Dendritic cell treated with granulocyte-macrophage colony-stimulating factor and Interleukin-4, amounts not matched to agents 40 ng/mL and 50 ng/mL, for 4 days (primary cell): ENCODE data around the gene ARHGAP24.

ENCODE experiments used
- H3K27ac Mint-ChIP-seq: one replicate; pipeline ENCODE4 v1.8.0; 2022; ENCODE audit warnings: mild to moderate bottlenecking, mixed read lengths
- H3K27me3 Mint-ChIP-seq: one replicate; pipeline ENCODE4 v1.8.0; 2022; ENCODE audit warnings: mild to moderate bottlenecking, mixed read lengths
- H3K36me3 Mint-ChIP-seq: one replicate; pipeline ENCODE4 v1.8.0; 2022; ENCODE audit warnings: low read depth, mixed read lengths
- H3K4me1 Mint-ChIP-seq: one replicate; pipeline ENCODE4 v1.8.0; 2022; ENCODE audit warnings: low read depth, mixed read lengths
- H3K4me3 Mint-ChIP-seq: one replicate; pipeline ENCODE4 v1.8.0; 2022; ENCODE audit warnings: mild to moderate bottlenecking, moderate library complexity, mixed read lengths
- H3K9me3 Mint-ChIP-seq: one replicate; pipeline ENCODE4 v1.8.0; 2022; ENCODE audit warnings: mixed read lengths
- intact Hi-C: fragments of 100-400 bp; cut with micrococcal nuclease; formaldehyde crosslinking; loops from one replicate; pipeline ENCODE4 v1.15.0; 2022

The ARHGAP24 gene

DNA sequence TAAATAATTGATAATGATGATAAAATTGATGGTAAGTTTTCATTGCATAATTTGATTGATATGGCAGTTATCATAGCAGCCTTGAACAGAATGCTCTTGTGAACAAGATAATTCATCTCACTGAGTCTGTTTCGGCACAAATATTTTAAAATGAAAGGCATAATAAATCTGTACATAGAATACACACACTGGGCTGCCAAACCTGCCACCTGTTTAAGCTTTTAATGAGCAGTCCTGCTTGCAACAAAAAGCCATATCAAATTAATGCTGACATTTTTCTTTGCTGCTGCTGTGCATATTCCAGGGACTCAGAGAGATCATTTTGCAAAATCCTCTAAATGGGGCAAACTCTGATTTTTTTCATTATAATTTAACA is 201.1 kb downstream of the ARHGAP24 start:
- no peaks in the 10 kb centered on the region for H3K27me3 Mint-ChIP-seq
- peaks cover 32% of the 10 kb centered on the region for H3K4me1 Mint-ChIP-seq
- H3K4me3 Mint-ChIP-seq: no peak overlapping the region
- H3K9me3 Mint-ChIP-seq: no peaks in the 10 kb centered on the region
- no peak overlapping the region for H3K27ac Mint-ChIP-seq
- no peaks in the 10 kb centered on the region for H3K36me3 Mint-ChIP-seq
- intact Hi-C loops: no loop called here

DNA sequence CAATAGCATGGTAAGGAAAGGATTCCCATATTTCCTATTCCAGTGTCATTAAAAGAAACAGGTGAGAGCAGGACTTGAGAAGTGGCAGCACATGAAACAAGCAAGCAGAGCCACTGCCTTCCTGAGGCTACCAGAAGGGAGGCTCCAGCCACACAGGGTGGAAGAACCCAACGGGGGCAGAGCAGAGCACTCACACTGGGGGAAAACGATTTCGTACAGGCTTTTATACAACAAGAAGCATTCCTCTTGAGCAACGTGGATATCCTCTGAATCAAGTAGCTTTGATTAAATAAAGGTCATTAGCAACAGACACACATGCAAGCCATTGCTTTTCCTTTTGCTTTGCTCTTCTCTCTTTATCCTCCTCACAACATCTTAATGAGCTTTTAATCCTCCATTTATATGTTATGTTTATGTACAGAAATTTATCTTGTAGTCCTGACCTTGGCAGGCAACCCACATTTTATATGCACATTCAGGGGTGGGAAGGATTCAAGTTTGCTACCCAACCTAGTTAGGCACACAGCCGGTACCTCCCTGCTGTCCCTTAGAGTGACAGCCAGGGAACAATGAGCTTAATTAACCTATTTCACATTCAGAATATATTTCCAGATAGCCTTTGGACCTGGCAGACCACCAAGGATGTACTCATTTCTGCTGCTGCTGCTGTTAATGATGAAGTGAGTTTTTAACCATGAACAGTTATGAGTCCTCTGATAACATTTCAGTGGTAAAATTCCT is 202.1 kb downstream of the ARHGAP24 start:
- Mint-ChIP-seq H3K9me3 (no peaks in the 10 kb centered on the region), H3K4me1 (peaks cover 36% of the 10 kb centered on the region), H3K27ac (no peak overlapping the region), H3K4me3 (no peak overlapping the region), H3K36me3 (no peaks in the 10 kb centered on the region), H3K27me3 (no peaks in the 10 kb centered on the region)
- intact Hi-C loops: no loop called here

DNA sequence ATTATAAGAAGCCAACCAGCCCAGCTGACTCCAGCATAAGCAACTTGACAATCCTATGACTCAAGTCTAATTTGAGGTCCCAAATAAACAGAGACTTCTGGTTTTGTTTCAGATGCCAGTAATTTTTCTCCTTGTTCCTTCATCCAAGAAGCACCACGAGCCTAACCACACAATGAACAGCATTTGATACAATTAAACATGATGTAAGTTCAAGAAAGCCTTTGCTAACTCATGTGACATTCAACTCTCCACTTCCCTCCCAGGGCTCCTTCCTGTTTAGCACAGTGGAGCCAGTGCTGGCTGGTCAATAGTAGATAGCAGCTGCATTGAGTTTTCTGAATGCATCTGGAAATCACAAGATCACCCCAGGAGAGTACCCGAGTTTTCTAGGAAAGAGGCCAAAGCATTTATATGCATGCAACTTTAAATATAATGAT is 206.3 kb downstream of the ARHGAP24 start:
- H3K36me3 Mint-ChIP-seq: no peaks in the 10 kb centered on the region
- H3K27me3 Mint-ChIP-seq: no peaks in the 10 kb centered on the region
- H3K4me1 Mint-ChIP-seq: peaks cover 26% of the 10 kb centered on the region
- no peak overlapping the region for H3K4me3 Mint-ChIP-seq
- H3K27ac Mint-ChIP-seq: peak overlapping the region; percentile 70
- H3K9me3 Mint-ChIP-seq: no peaks in the 10 kb centered on the region
- intact Hi-C loops: loop anchor here (5.0 kb wide), 1 partner anchor 66 kb away; no protein-coding TSS in a partner anchor

DNA sequence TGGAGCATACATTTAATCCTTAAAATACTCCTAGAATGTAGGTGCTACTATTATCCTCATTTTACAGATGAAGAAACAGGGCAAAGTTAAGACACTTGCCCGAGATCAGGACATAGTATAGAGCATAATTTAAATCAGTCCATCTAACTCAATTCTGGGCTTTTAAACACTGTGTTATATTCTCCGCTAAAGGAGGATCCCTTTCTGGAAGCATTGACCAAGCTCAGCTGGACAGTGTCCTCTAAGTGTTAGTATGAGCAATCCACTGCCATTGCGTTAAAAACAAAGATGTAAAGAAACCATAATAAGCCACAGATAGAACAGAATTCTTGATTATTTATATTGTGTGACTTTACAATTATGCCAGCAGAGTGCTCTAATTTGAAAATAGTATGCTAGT is 207.0 kb downstream of the ARHGAP24 start:
- Mint-ChIP-seq H3K9me3 (no peaks in the 10 kb centered on the region), H3K36me3 (no peaks in the 10 kb centered on the region), H3K27me3 (no peaks in the 10 kb centered on the region), H3K27ac (peak overlapping the region; percentile 70), H3K4me1 (peaks cover 26% of the 10 kb centered on the region), H3K4me3 (no peak overlapping the region)
- intact Hi-C loops: loop anchor here (2.0 to 5.0 kb wide), 2 partner anchors 19 to 65 kb away; no protein-coding TSS in a partner anchor

DNA sequence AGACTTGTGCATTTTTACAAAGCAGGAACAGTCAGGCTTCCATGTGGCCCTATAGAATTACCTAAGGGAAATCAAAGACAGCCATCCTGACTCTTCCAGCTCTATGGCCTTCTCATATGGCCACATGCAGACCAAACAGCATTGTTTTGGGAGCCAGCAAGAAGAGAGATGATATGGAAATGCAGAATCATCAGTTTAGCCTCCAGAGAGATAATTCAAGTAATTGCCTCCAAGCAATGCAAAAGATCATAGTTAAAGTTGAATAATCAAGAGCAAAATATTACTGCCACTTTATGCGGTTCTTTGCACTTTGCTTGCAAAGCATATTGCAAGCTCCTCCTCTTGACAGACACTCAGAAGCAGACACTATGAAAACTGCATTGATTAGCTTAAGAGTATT is 207.4 kb downstream of the ARHGAP24 start:
- intact Hi-C loops: loop anchor here (2.0 to 5.0 kb wide), 2 partner anchors 18 to 65 kb away; no protein-coding TSS in a partner anchor
- H3K4me3 Mint-ChIP-seq: no peak overlapping the region
- H3K27me3 Mint-ChIP-seq: no peaks in the 10 kb centered on the region
- H3K9me3 Mint-ChIP-seq: no peaks in the 10 kb centered on the region
- H3K27ac Mint-ChIP-seq: peak overlapping the region; percentile 70
- no peaks in the 10 kb centered on the region for H3K36me3 Mint-ChIP-seq
- H3K4me1 Mint-ChIP-seq: peaks cover 26% of the 10 kb centered on the region

DNA sequence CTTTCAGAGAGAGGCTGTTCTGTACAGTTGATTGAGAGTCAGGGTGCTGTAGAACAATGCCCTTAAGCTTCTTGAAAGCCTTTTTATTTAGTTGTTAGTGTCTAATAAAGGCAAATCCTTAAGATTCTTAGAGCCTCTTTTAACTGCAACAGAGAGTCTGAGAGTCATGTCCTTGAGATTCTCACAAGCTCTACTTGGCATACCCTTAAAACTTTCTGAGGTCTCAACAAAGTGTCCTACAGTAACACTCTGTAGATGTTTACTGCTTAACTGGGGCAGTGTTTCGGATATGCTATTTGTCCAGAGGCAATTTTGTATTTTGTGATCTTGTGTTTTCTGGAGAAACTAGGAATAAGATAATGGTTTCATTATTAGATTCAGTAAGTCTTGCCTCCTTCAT is 209.7 kb downstream of the ARHGAP24 start:
- intact Hi-C loops: loop anchor here (5.0 kb wide), 1 partner anchor 63 kb away; no protein-coding TSS in a partner anchor
- no peaks in the 10 kb centered on the region for H3K27me3 Mint-ChIP-seq
- H3K9me3 Mint-ChIP-seq: no peaks in the 10 kb centered on the region
- H3K4me3 Mint-ChIP-seq: no peak overlapping the region
- peaks cover 21% of the 10 kb centered on the region for H3K4me1 Mint-ChIP-seq
- no peaks in the 10 kb centered on the region for H3K36me3 Mint-ChIP-seq
- H3K27ac Mint-ChIP-seq: no peak overlapping the region

DNA sequence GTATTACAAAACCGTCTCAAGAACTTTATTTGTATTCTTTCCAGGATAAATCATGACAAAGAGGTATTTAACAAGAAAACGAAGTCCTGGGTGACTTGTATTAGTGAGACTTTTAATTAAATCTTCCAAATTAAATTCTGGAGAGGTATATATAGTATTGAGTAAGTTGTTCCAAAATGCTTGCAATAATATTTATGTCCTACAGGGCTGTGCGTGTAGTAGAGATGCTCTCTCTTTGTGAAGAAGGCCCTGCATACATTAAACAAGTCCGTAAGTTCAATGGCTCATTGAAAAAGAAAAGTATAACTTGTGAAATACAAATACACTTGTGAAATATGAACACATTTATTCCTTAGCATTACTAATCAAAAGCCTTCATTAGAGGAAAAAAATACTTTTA is 211.4 kb downstream of the ARHGAP24 start:
- Mint-ChIP-seq H3K4me1 (peaks cover 18% of the 10 kb centered on the region), H3K27ac (no peak overlapping the region), H3K4me3 (no peak overlapping the region), H3K9me3 (no peaks in the 10 kb centered on the region), H3K27me3 (no peaks in the 10 kb centered on the region), H3K36me3 (no peaks in the 10 kb centered on the region)
- intact Hi-C loops: no loop called here

DNA sequence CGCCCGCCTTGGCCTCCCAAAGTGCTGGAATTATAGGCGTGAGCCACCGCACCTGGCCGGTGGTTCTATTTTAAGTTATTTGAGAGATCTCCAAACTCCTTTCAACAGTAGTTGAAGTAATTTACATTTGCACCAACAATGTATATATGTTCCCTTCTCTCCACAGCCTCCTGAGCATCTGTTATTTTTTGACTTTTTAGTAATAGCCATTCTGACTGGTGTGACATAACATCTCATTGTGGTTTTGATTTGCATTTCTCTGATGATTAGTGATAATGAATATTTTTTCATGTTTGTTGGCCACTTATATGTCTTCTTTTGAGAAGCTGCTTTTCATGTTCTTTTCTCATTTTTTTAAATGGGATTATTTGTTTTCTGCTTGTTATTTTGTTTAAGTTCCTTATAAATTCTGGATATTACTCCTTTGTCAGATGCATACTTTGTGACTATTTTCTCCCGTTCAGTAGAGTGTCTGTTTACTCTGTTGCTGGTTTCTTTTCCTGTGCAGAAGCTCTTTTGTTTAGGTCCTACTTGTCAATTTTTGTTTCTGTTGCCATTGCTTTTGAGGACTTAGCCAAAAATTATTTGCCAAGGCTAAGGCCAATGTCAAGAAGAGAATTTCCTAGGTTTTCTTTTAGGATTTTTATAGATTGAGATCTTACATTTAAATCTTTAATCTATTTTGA is 213.2 kb downstream of the ARHGAP24 start:
- Mint-ChIP-seq H3K27me3 (no peaks in the 10 kb centered on the region), H3K9me3 (no peaks in the 10 kb centered on the region), H3K4me1 (peaks cover 6% of the 10 kb centered on the region), H3K36me3 (no peaks in the 10 kb centered on the region), H3K4me3 (no peak overlapping the region), H3K27ac (no peak overlapping the region)
- intact Hi-C loops: no loop called here

DNA sequence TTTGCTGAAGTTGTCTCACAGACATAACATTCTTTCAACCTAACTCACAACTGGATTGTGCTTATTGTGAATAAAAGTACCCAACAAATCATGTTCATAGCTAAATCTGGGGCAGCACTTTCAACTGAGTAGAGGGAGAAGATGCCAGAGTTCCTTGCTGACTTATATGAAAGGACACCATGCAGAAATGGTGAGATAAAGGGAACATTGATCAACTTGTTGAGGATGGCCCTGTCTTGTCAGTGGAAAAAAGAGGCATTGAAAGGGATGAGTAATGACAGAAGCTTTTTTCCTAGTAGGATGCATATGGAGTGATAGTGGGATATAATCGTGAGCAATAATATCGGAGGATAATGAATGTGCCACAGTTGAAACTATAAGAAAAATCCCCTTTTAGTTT is 221.7 kb downstream of the ARHGAP24 start:
- intact Hi-C loops: no loop called here
- Mint-ChIP-seq H3K27ac (no peak overlapping the region), H3K4me3 (no peak overlapping the region), H3K36me3 (no peaks in the 10 kb centered on the region), H3K4me1 (peaks cover 42% of the 10 kb centered on the region), H3K27me3 (no peaks in the 10 kb centered on the region), H3K9me3 (peaks cover 9% of the 10 kb centered on the region)

DNA sequence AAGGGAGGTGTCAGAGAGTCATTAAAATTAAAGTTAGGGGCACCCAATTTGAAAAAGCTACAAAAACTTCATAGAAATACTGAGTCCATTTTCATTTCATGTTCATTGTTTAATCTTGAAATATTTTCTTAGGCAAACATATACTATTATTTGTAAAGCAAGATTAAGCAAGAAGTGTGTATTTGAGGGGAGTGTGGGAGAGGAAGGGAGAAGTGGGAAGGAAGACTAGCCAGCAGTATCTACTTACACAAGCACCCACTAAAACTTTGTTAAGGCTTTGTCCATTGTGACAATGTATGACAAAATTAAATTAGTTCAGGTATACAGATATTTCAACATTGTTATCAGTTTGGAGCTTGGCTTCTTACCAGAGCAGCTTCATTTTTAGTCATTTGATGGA is 222.9 kb downstream of the ARHGAP24 start:
- Mint-ChIP-seq H3K9me3 (peaks cover 9% of the 10 kb centered on the region), H3K27ac (peak overlapping the region; percentile 77), H3K4me3 (no peak overlapping the region), H3K36me3 (no peaks in the 10 kb centered on the region), H3K27me3 (no peaks in the 10 kb centered on the region), H3K4me1 (peaks cover 47% of the 10 kb centered on the region)
- intact Hi-C loops: no loop called here

DNA sequence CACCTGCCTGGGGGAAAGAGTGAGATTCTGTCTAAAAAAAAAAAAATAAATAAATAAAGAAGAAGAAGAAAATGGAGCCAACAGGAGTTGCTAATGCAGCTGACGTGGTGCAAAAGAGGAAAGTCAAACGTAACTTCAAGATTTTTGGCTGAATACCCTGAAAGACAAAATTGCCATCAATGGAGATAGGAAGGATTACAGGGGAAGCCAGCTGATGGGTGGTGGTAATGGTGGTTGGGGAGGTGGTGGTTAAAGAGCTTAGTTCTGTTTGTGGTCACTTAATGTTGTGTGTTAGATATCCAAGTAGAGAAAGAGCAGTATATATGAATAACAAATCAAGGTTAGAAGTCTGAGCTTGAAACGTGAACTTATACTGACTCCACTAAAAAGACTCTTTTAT is 225.4 kb downstream of the ARHGAP24 start:
- Mint-ChIP-seq H3K27me3 (no peaks in the 10 kb centered on the region), H3K4me3 (no peak overlapping the region), H3K4me1 (peaks cover 57% of the 10 kb centered on the region), H3K27ac (no peak overlapping the region), H3K9me3 (peaks cover 9% of the 10 kb centered on the region), H3K36me3 (no peaks in the 10 kb centered on the region)
- intact Hi-C loops: loop anchor here (2.0 to 5.0 kb wide), 2 partner anchors 18 to 42 kb away; no protein-coding TSS in a partner anchor

DNA sequence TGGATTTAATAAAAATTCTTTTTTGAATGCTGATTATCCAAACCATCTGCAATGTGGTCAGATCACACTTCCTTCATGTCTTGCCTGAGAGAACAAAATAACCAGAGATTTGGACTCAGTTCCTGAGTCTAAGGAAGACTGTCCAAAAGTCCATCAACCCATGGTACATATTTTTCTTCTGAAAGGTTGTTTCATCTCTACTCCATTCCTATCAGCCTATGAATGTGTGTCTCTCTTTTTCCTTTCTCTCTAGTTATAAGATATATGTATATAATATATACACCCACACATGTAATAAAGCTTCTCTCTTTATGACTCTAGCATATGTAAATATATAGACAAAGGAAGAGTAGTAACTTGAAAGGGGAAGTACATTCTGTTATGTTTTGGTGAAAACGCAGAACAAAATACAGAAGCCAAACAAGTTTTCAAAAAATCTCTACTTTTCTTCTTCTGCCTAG is 226.9 kb downstream of the ARHGAP24 start:
- no peak overlapping the region for H3K4me3 Mint-ChIP-seq
- H3K9me3 Mint-ChIP-seq: peaks cover 9% of the 10 kb centered on the region
- peaks cover 53% of the 10 kb centered on the region for H3K4me1 Mint-ChIP-seq
- H3K27me3 Mint-ChIP-seq: no peaks in the 10 kb centered on the region
- H3K36me3 Mint-ChIP-seq: no peaks in the 10 kb centered on the region
- intact Hi-C loops: loop anchor here (2.0 to 5.0 kb wide), 2 partner anchors 19 to 40 kb away; no protein-coding TSS in a partner anchor
- H3K27ac Mint-ChIP-seq: peak overlapping the region; percentile 60

DNA sequence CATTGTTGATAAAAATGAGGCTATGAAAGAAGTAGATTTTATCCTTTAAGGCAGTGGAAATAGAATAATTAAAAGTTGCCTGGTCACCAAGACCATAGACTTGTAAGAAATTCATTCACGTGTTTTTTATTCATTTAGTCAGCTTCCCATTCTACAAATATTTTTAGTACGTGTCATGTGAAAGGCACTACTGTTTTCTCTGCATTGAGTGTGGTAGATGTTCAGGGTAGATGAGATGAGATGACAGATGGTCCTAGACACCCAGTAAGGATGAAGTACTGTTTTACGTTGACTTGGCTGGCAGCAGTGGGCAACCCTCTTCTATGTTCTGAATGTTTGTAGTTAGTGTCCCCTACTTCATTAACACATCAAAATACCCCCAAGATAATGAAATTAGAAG is 228.1 kb downstream of the ARHGAP24 start:
- no peaks in the 10 kb centered on the region for H3K27me3 Mint-ChIP-seq
- peaks cover 8% of the 10 kb centered on the region for H3K9me3 Mint-ChIP-seq
- H3K36me3 Mint-ChIP-seq: no peaks in the 10 kb centered on the region
- H3K4me3 Mint-ChIP-seq: no peak overlapping the region
- intact Hi-C loops: loop anchor here (5.0 kb wide), 1 partner anchor 39 kb away; no protein-coding TSS in a partner anchor
- peak overlapping the region; percentile 80 for H3K27ac Mint-ChIP-seq
- H3K4me1 Mint-ChIP-seq: peaks cover 44% of the 10 kb centered on the region

DNA sequence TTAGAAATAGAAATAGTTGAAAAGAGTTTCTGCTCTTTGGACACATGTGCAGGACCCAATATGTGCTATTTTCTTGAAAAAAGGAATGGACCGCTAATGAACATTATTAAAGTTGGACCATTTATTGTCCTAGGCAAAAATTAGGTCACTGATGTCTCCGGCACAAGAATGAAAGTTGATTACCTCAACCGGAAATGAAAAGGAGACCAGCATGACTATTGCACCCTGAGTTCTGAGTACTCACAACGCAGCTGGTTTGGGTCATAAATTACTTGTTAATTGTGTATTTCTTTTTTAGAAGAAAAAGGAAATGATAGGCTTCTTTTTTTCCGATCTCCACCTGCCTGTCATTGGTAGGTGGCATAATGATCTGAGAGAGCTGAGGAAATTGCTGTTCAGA is 232.7 kb downstream of the ARHGAP24 start:
- intact Hi-C loops: no loop called here
- no peaks in the 10 kb centered on the region for H3K27me3 Mint-ChIP-seq
- peaks cover 18% of the 10 kb centered on the region for H3K4me1 Mint-ChIP-seq
- no peak overlapping the region for H3K27ac Mint-ChIP-seq
- no peaks in the 10 kb centered on the region for H3K36me3 Mint-ChIP-seq
- H3K9me3 Mint-ChIP-seq: peaks cover 6% of the 10 kb centered on the region
- no peak overlapping the region for H3K4me3 Mint-ChIP-seq
